IMR-90 (cell line): ENCODE data around the gene PRKCE. TPM values are rescaled to one million over a fixed set of nuclear protein-coding genes. Genes with fewer than 3 reads are reported as not detected.

ENCODE experiments used
- ATAC-seq: fragments of 200-7000 bp; cut with Tn5 transposase; 2 replicates; pipeline ENCODE4 v1.9.1; 2020; ENCODE audit warnings: low read depth, mild to moderate bottlenecking, moderate library complexity
- BruUV-seq: library from RNA; stranded (reverse); fragments of 400-500 nt; replicated peaks from 2 replicates; lab custom pipeline; 2021; lab: Mats Ljungman, UMichigan
- CTCF ChIA-PET: fragments of 300-600 bp; formaldehyde crosslinking; extraction: SDS; loops from one replicate; lab custom pipeline; 2021; ENCODE audit warnings: antibody characterized with exemption; lab: Yijun Ruan, JAX
- POLR2A ChIA-PET: fragments of 300-600 bp; sonication (Branson Sonifier 250); formaldehyde crosslinking; loops from one replicate; lab custom pipeline; 2022; ENCODE audit warnings: antibody characterized with exemption; ENCODE audit not compliant: unreplicated experiment; lab: Charles Lee
- DNase-seq: peaks from one replicate; pipeline ENCODE4 v3.0.0; 2013
- H2AFZ ChIP-seq: replicated peaks from 2 replicates; pipeline ENCODE3; 2013; ENCODE audit warnings: low read length, mild to moderate bottlenecking; ENCODE audit not compliant: poor library complexity
- H2AK5ac ChIP-seq: 2 replicates; pipeline ENCODE4 v1.6.1; 2013; ENCODE audit warnings: low read depth, low read length, inconsistent platforms
- H2AK9ac ChIP-seq: replicated peaks from 2 replicates; pipeline ENCODE3; 2013; ENCODE audit warnings: mild to moderate bottlenecking, low read depth, low read length, moderate library complexity; ENCODE audit not compliant: poor library complexity
- H2BK120ac ChIP-seq: 2 replicates; pipeline ENCODE4 v1.6.1; 2013; ENCODE audit warnings: low read depth, low read length, inconsistent platforms
- H2BK15ac ChIP-seq: 3 replicates; pipeline ENCODE4 v1.6.1; 2013; ENCODE audit warnings: low read depth, low read length, inconsistent platforms
- H2BK20ac ChIP-seq: 2 replicates; pipeline ENCODE4 v1.6.1; 2013; ENCODE audit warnings: low read depth, mild to moderate bottlenecking, inconsistent platforms, low read length, moderate library complexity
- H2BK5ac ChIP-seq: 2 replicates; pipeline ENCODE4 v1.6.1; 2013; ENCODE audit warnings: mild to moderate bottlenecking, low read depth, low read length, inconsistent platforms; ENCODE audit not compliant: poor library complexity, severe bottlenecking
- H3K14ac ChIP-seq: replicated peaks from 2 replicates; pipeline ENCODE4 v1.6.1; 2013; ENCODE audit warnings: low read depth, low read length, inconsistent platforms
- H3K18ac ChIP-seq: 2 replicates; pipeline ENCODE4 v1.6.1; 2013; ENCODE audit warnings: low read depth, low read length, control low read depth
- H3K23ac ChIP-seq: 2 replicates; pipeline ENCODE4 v1.6.1; 2013; ENCODE audit warnings: low read depth, low read length, inconsistent platforms
- H3K27ac ChIP-seq: 2 replicates; pipeline ENCODE4 v1.5.1; 2013; ENCODE audit warnings: mild to moderate bottlenecking, control low read depth, low read length; ENCODE audit not compliant: insufficient read depth
- H3K27me3 ChIP-seq: 2 replicates; pipeline ENCODE4 v1.6.1; 2013; ENCODE audit warnings: low read length; ENCODE audit not compliant: control insufficient read depth, insufficient read depth
- H3K36me3 ChIP-seq: 2 replicates; pipeline ENCODE4 v1.6.1; 2013; ENCODE audit warnings: low read length, mixed read lengths; ENCODE audit not compliant: control insufficient read depth, insufficient read depth
- H3K4ac ChIP-seq: 2 replicates; pipeline ENCODE4 v1.6.1; 2013; ENCODE audit warnings: low read depth, low read length, inconsistent platforms
- H3K4me1 ChIP-seq: 2 replicates; pipeline ENCODE4 v1.6.1; 2013; ENCODE audit warnings: low read length, mixed read lengths; ENCODE audit not compliant: control insufficient read depth, insufficient read depth
- H3K4me2 ChIP-seq: 2 replicates; pipeline ENCODE4 v1.6.1; 2013; ENCODE audit warnings: low read depth, mild to moderate bottlenecking, control low read depth, low read length, moderate library complexity
- H3K4me3 ChIP-seq: 2 replicates; pipeline ENCODE4 v1.5.1; 2013; ENCODE audit warnings: low read depth, mild to moderate bottlenecking, control low read depth, low read length, moderate library complexity; ENCODE audit not compliant: insufficient read depth
- H3K56ac ChIP-seq: 2 replicates; pipeline ENCODE4 v1.6.1; 2013; ENCODE audit warnings: low read length, inconsistent platforms; ENCODE audit not compliant: insufficient read depth; ENCODE audit errors: extremely low read depth
- H3K79me1 ChIP-seq, 2 experiments: 2 replicates each; pipeline ENCODE4 v1.6.1; 2013; ENCODE audit warnings: low read length in 2 of 2, inconsistent platforms in 1 of 2, low read depth in 1 of 2
- H3K9ac ChIP-seq: 2 replicates; pipeline ENCODE4 v1.6.1; 2013; ENCODE audit warnings: low read depth, low read length, control low read depth
- H3K9me1 ChIP-seq: 2 replicates; pipeline ENCODE4 v1.6.1; 2013; ENCODE audit warnings: low read length, inconsistent platforms; ENCODE audit not compliant: insufficient read depth
- H3K9me3 ChIP-seq: 2 replicates; pipeline ENCODE4 v1.6.1; 2013; ENCODE audit warnings: low read length; ENCODE audit not compliant: control insufficient read depth, insufficient read depth
- H4K20me1 ChIP-seq: 2 replicates; pipeline ENCODE4 v1.6.1; 2013; ENCODE audit warnings: low read length, inconsistent platforms; ENCODE audit not compliant: insufficient read depth
- H4K5ac ChIP-seq: 2 replicates; pipeline ENCODE4 v1.6.1; 2013; ENCODE audit warnings: mild to moderate bottlenecking, low read depth, low read length, control low read depth
- H4K8ac ChIP-seq, 2 experiments: 2 replicates each; pipeline ENCODE4 v1.6.1; 2013; ENCODE audit warnings: low read depth in 2 of 2, low read length in 2 of 2, control low read depth in 1 of 2, inconsistent platforms in 1 of 2
- H4K91ac ChIP-seq: 2 replicates; pipeline ENCODE4 v1.6.1; 2013; ENCODE audit warnings: low read depth, low read length, inconsistent platforms; ENCODE audit not compliant: insufficient read depth
- BHLHE40 ChIP-seq: fragments of 150-350 bp; IDR thresholded peaks from 2 replicates; pipeline ENCODE4 v1.6.1; 2016; ENCODE audit warnings: mild to moderate bottlenecking, low read depth, low read length
- CEBPB ChIP-seq: IDR thresholded peaks from 2 replicates; pipeline ENCODE4 v1.6.1; 2012; ENCODE audit warnings: low read depth, low read length, improper control_type of control experiment
- FOS ChIP-seq: fragments of 150-350 bp; IDR thresholded peaks from 2 replicates; pipeline ENCODE4 v1.6.1; 2016; ENCODE audit warnings: low read depth, low read length
- POLR2A ChIP-seq: IDR thresholded peaks from 2 replicates; pipeline ENCODE4 v1.6.1; 2012; ENCODE audit warnings: mild to moderate bottlenecking, low read depth, low read length
- RAD21 ChIP-seq: IDR thresholded peaks from 2 replicates; pipeline ENCODE4 v1.6.1; 2012; ENCODE audit warnings: low read length, improper control_type of control experiment
- RCOR1 ChIP-seq: IDR thresholded peaks from 2 replicates; pipeline ENCODE4 v1.6.1; 2012; ENCODE audit warnings: mild to moderate bottlenecking, low read length, improper control_type of control experiment; ENCODE audit not compliant: insufficient replicate concordance
- WGBS, 2 experiments: methylation state at CpG; one replicate each; pipeline versions ENCODE4 v1.1.5 to v1.1.7; 2013; ENCODE audit warnings: missing lambda C conversion rate in 2 of 2; ENCODE audit not compliant: insufficient read length in 1 of 2; ENCODE audit errors: extremely low coverage in 2 of 2; 5-methylcytosine and 5-hydroxymethylcytosine counted together
- dilution Hi-C: fragments of 300-500 bp; cut with HindIII; formaldehyde crosslinking; loops from one replicate; pipeline ENCODE4 v1.14.3; 2018; ENCODE audit warnings: low sequenced_read_pairs; ENCODE audit not compliant: unreplicated experiment
- in situ Hi-C: fragments of 300-500 bp; cut with MboI; formaldehyde crosslinking; loops from 3 replicates; pipeline ENCODE4 v1.14.3; 2019; ENCODE audit warnings: low sequenced_read_pairs, inconsistent platforms, mixed read lengths
- intact Hi-C: fragments of 100-400 bp; cut with micrococcal nuclease; formaldehyde crosslinking; loops from 2 replicates; pipeline ENCODE4 v1.10.0; 2022
- polyA plus RNA-seq, 3 experiments: library from polyadenylated mRNA; depleted of rRNA; stranded (reverse); fragments of >200 nt; gene quantifications; 2 replicates each; pipeline ENCODE4 v1.2.3, GENCODE V29; 2012; ENCODE audit warnings: low replicate concordance in 1 of 3
- total RNA-seq: library from RNA; depleted of rRNA; stranded (reverse); fragments of >200 nt; gene quantifications from 2 replicates; pipeline ENCODE4 v1.2.3, GENCODE V29; 2012

Gene PRKCE
- total and polyA plus RNA-seq, 2 of the 4 experiments (the other 2 are of a cell fraction) = 8.1 to 32.4 TPM

DNA sequence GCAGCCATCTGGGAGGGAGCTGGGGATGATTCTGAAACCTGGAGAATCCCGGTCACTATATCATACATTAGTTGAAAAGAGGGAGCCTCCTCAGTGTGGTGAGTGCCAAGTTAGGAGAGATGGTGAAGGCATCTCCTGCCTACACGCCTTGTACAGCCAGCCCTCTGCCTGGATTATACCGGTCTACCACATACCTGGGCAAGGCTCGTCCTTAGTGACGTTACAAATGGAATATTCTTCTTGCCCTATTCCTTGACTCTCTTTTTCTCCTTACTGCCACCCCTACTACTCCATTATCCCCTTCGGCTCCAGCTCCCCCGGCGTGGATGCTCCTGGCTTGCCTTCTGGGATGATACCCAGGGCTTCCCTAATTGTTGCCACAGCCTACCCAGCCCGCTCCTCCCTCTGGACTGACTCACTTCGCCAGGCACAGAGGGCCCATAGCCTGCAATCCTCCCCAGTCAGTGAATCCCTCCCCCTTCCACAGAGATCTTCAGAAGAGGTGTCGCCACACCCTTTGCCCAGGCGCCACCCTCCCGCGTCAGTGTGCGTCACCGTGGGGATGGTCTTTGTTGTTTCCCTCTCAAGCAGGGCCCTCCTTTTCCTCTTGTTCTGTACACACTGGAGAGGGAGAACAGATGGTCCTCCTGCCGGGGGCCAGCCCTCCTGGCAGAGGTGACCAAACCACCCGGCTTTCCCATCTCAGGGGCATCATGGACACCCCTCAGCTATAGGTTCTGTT, 530.5 kb downstream of the PRKCE start:
- peak overlapping the region; percentile 18; the same call in 1 of the 2 replicates for H2BK120ac ChIP-seq
- ChIA-PET CTCF (no interaction called here), POLR2A (no interaction called here)
- peak overlapping the region; percentile 72; the same call in 1 of the 2 replicates for H2AK5ac ChIP-seq
- no peak for ATAC-seq
- no peaks in the 10 kb centered on the region for H4K20me1 ChIP-seq
- dilution Hi-C loops = no loop called here
- H3K27ac ChIP-seq = no peak overlapping the region
- H3K14ac ChIP-seq = 0 out of 2 replicates have a peak overlapping the region, but pooled peaks have one; percentile 6
- no peak overlapping the region for H2AK9ac ChIP-seq
- no peak overlapping the region for H3K4me3 ChIP-seq
- peaks cover 17% of the 10 kb centered on the region for H3K4me1 ChIP-seq
- 94% methylated on average over 9 of the region's 18 CpGs; no CpG with 5 or more reads in 1 of the 2 experiments for WGBS, 2 experiments
- no peak overlapping the region for H2BK20ac ChIP-seq
- no TSS peak for BruUV-seq
- no peak overlapping the region for H2BK5ac ChIP-seq
- no peak for DNase-seq
- no peak overlapping the region for H3K4me2 ChIP-seq
- in situ Hi-C loops = no loop called here
- H4K8ac ChIP-seq = no peak overlapping the region
- H2AFZ ChIP-seq = no peak overlapping the region
- H4K91ac ChIP-seq = no peak overlapping the region
- intact Hi-C loops = no loop called here
- no peak overlapping the region for H3K9ac ChIP-seq
- no peak overlapping the region for H3K18ac ChIP-seq
- no peak overlapping the region for H3K23ac ChIP-seq
- H3K9me3 ChIP-seq = no peaks in the 10 kb centered on the region
- H3K36me3 ChIP-seq = peaks cover 6% of the 10 kb centered on the region; the same call in 1 of the 2 replicates
- no peak overlapping the region for H3K56ac ChIP-seq
- TF ChIP-seq RCOR1 = no peak
- no peak for TF ChIP-seq RAD21
- no peak for TF ChIP-seq CEBPB
- no peak for TF ChIP-seq BHLHE40
- TF ChIP-seq POLR2A = no peak
- TF ChIP-seq FOS = no peak
- H2BK15ac ChIP-seq = no peak overlapping the region
- H3K4ac ChIP-seq = no peak overlapping the region; the same call in 1 of the 2 replicates
- no peaks in the 10 kb centered on the region for H3K27me3 ChIP-seq
- peaks cover 0 to 20% of the 10 kb centered on the region in 2 experiments; a peak in 2 of 4 replicates for H3K79me1 ChIP-seq
- no peak overlapping the region for H4K5ac ChIP-seq
- H3K9me1 ChIP-seq = peaks cover 32% of the 10 kb centered on the region
